Neutrophil (primary cell): ENCODE measurements around the gene TSPAN3.

Source experiments
- H3K27ac ChIP-seq: fragments of 200-600 bp; sonication (generic); 2 replicates; pipeline ENCODE4 v1.5.1; 2016; ENCODE audit warnings: mild to moderate bottlenecking, moderate library complexity
- H3K27me3 ChIP-seq: fragments of 200-600 bp; sonication (generic); 2 replicates; pipeline ENCODE4 v1.6.0; 2016; ENCODE audit warnings: mild to moderate bottlenecking
- H3K36me3 ChIP-seq: fragments of 200-600 bp; sonication (generic); 2 replicates; pipeline ENCODE4 v1.5.1; 2017
- H3K4me1 ChIP-seq, 2 experiments: fragments of 200-600 bp in 1 of 2; sonication (generic) in 1 of 2; 1 replicate in 1 of 2; 2 replicates in 1 of 2; pipeline versions ENCODE4 v1.5.1 to v1.6.1; 2013 to 2016; ENCODE audit warnings: low read depth in 1 of 2, low read length in 1 of 2, mild to moderate bottlenecking in 1 of 2, moderate library complexity in 1 of 2; ENCODE audit not compliant: control insufficient read depth in 1 of 2, insufficient read depth in 1 of 2
- H3K4me3 ChIP-seq, 2 experiments: fragments of 200-600 bp in 1 of 2; sonication (generic) in 1 of 2; 1 replicate in 1 of 2; 2 replicates in 1 of 2; pipeline ENCODE4 v1.5.1; 2013 to 2016; ENCODE audit warnings: low read depth in 1 of 2, low read length in 1 of 2, mild to moderate bottlenecking in 1 of 2, moderate library complexity in 1 of 2
- H3K9me3 ChIP-seq: fragments of 200-600 bp; sonication (generic); 2 replicates; pipeline ENCODE4 v1.5.1; 2016
- CTCF ChIP-seq: fragments of 200-600 bp; sonication (generic); IDR thresholded peaks from 2 replicates; pipeline ENCODE4 v1.5.1; 2016; ENCODE audit warnings: antibody characterized with exemption

TSPAN3 gene

GRCh38 chr15:77068633-77069032, 2.3 kb downstream of the TSPAN3 start:
- no peak overlapping the region for H3K4me3 ChIP-seq
- H3K4me1 ChIP-seq, result peaks cover 14 to 29% of the 10 kb centered on the region in 2 experiments
- no peak overlapping the region for H3K27ac ChIP-seq
- TF ChIP-seq CTCF, result no peak
- H3K36me3 ChIP-seq, result no peaks in the 10 kb centered on the region
- H3K9me3 ChIP-seq, result no peaks in the 10 kb centered on the region
- H3K27me3 ChIP-seq, result peaks cover 10% of the 10 kb centered on the region

GRCh38 chr15:77067691-77068367, 3.1 kb downstream of the TSPAN3 start:
- no peaks in the 10 kb centered on the region for H3K36me3 ChIP-seq
- H3K9me3 ChIP-seq, result no peaks in the 10 kb centered on the region
- no peak overlapping the region for H3K27ac ChIP-seq
- H3K4me3 ChIP-seq, result no peak overlapping the region
- peaks cover 10% of the 10 kb centered on the region for H3K27me3 ChIP-seq
- TF ChIP-seq CTCF, result no peak
- peaks cover 14 to 29% of the 10 kb centered on the region in 2 experiments for H3K4me1 ChIP-seq

GRCh38 chr15:77066971-77067690, 3.8 kb downstream of the TSPAN3 start:
- H3K27ac ChIP-seq, result no peak overlapping the region
- peaks cover 14 to 29% of the 10 kb centered on the region in 2 experiments for H3K4me1 ChIP-seq
- no peak for TF ChIP-seq CTCF
- peaks cover 10% of the 10 kb centered on the region for H3K27me3 ChIP-seq
- no peaks in the 10 kb centered on the region for H3K9me3 ChIP-seq
- no peak overlapping the region for H3K4me3 ChIP-seq
- no peaks in the 10 kb centered on the region for H3K36me3 ChIP-seq

- Histone ChIP-seq H3K4me1 (peaks cover 12 to 17% of the 10 kb centered on the region in 2 experiments), H3K4me3 (no peak overlapping the region), H3K27me3 (peaks cover 3% of the 10 kb centered on the region), H3K9me3 (no peaks in the 10 kb centered on the region), H3K27ac (peak overlapping the region; percentile 17), H3K36me3 (no peaks in the 10 kb centered on the region)
- no peak for TF ChIP-seq CTCF
Observed at GRCh38 chr15:77064539-77065308, 6.2 kb downstream of the TSPAN3 start.

GRCh38 chr15:77064063-77064462, 6.8 kb downstream of the TSPAN3 start:
- H3K4me1 ChIP-seq, result peaks cover 11 to 15% of the 10 kb centered on the region in 2 experiments
- no peak for TF ChIP-seq CTCF
- H3K36me3 ChIP-seq, result no peaks in the 10 kb centered on the region
- no peak overlapping the region for H3K4me3 ChIP-seq
- no peaks in the 10 kb centered on the region for H3K9me3 ChIP-seq
- no peaks in the 10 kb centered on the region for H3K27me3 ChIP-seq
- no peak overlapping the region for H3K27ac ChIP-seq
